ENCODE results near the gene RASA4B. TPM values are rescaled to one million over a fixed set of nuclear protein-coding genes. Genes with fewer than 3 reads are reported as not detected.
"Not testable (repeated sequence)": the region's sequence is repeated elsewhere in the genome, so short reads cannot be mapped to it uniquely, and the experiment has no call there.

RASA4B gene
- total RNA-seq, 2 donors from 2014 or later: 20.0 to 29.8 TPM

DNA sequence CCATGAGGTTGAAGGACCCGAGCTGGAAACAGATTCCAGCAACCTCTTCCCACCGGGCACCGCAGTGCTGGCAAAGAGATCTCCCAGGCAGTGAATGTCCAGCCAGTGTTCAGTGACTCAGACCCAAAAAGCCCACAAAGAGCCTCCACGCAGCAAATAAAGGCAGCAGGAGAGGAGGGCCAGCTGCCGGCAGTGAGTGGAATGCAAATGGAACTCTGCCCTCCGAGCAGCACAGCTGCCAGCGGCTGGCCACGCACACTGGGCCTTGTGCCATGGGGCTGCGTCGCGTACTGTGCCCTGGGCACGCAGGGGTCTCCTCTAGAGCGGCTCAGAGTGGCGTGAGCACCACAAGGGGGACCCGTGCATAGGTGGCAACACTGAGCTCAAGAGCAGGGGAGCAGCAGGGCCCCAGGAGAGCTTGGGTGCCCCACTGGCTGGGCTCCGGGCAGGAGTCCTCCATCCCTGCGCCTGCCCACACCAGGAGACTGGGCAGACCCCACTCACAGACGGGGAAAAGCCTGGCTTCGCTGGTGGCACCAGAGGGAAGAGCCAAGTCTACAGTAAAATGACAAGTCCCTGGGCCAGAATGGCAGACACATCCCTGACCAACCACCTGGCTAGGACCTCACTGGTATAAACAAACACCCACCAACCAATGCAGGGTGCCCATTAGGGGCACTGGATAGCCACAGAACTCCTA lies 42.7 kb downstream of the RASA4B start:
- H3K9me3 Mint-ChIP-seq; H3K4me3 Mint-ChIP-seq; DNase-seq; H3K27me3 Mint-ChIP-seq (ENCODE audit: low read depth); ATAC-seq (replicated peaks in 1 of 2); H3K27ac Mint-ChIP-seq; H3K4me1 Mint-ChIP-seq (ENCODE audit: low read depth); H3K36me3 Mint-ChIP-seq (ENCODE audit: insufficient read depth in 2 of 2): not testable (repeated sequence)

DNA sequence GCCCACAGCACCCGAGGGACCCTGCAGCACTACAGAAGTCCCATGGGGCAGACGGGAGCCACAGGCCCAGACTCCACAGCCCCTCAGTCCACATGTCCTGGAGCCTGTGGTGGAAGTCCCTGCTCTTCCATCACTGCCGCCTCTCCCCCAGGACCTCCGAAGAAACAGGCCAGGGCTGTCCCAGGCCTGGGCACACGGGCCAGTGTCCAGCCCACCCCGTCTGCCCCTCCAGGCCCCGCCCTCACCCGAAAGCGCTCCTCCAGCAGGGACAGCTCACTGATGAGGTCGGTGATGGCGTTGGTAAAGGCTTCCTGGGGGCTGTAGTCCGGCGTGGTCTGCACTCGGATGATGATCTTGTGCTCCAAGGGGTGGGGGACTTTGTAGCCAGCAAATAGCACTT lies 43.5 kb downstream of the RASA4B start:
- H3K27me3 Mint-ChIP-seq (ENCODE audit: low read depth); H3K9me3 Mint-ChIP-seq; H3K4me3 Mint-ChIP-seq; H3K27ac Mint-ChIP-seq; DNase-seq; H3K4me1 Mint-ChIP-seq (ENCODE audit: low read depth); H3K36me3 Mint-ChIP-seq (ENCODE audit: insufficient read depth in 2 of 2); ATAC-seq (replicated peaks in 1 of 2): not testable (repeated sequence)

DNA sequence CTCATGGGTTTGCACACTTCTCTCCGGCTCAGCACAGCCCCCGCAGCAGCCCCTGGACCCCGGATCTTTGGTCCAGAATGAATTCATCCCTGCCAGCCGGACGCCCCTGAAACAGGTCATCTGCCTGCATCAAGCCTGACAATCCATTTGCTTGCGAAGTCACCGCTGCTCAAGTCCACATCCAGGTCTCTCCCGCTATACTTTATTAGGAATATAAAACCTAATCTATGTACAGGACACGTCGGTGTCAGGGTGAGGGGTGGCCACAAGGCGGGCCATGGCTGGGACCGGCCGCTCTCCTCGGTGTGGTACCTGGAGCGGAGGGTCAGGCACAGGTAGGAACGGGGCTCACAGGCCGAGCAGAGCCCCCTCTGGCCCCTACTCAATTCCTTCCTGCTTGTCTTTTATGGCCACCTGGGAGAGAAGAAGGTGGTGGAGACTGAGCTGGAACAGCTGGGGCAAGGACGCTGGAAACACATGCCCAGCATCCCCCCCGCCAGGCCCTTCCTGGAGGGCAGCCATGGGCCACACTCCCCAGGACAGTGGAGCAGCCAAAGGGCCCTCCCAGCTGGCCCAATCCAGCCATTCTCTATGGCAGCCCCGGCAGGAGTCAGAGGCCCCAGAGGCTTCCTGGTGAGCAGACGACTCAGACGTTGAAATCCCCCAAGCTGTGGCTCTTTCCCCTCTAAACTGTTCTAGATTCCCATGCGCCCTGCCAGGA lies 44.1 kb downstream of the RASA4B start:
- DNase-seq (no peak), ATAC-seq (replicated peaks in 1 of 2) (no peak)
- H3K27ac Mint-ChIP-seq: no peak overlapping the region

DNA sequence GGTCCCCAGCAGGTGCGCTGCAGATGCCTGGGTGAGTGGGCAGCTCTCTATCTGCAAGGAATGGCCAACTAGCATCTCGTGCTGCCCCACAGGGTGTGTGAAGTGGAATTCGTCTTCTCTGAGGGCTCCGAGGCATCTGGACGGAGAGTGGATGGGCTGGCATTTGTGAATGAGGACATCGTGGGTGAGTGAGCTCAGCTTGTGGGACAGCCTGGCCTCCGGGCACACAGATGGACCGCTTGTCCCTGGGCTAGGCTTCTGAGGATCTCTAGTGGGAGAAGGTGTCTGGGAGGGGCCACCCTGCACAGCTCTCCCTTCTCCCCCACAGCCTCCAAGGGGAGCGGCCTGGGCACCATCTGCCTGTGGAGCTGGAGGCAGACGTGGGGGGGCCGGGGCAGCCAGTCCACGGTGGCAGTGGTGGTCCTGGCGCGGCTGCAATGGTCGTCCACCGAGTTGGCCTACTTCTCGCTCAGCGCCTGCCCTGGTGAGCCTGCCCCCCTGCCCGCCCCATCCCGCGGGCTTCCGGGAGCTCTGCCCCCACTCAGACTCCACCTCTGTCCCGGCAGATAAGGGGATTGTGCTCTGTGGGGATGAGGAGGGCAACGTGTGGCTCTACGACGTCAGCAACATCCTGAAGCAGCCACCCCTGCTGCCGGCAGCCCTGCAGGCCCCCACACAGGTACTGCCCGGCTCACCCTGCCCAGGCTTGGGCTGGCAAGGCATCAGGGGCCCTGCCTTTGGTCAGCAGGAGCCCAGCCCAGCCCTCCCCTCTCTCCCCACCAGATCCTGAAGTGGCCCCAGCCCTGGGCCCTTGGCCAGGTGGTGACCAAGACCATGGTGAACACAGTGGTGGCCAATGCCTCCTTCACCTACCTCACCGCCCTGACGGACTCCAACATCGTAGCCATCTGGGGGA lies 45.2 kb downstream of the RASA4B start:
- Mint-ChIP-seq H3K27ac (no peak overlapping the region), H3K36me3 (ENCODE audit: insufficient read depth in 2 of 2) (no peaks in the 10 kb centered on the region), H3K4me3 (no peak overlapping the region)

More for the DNA sequence above, 44.1 kb downstream of the RASA4B start:
- no peaks in the 10 kb centered on the region for H3K36me3 Mint-ChIP-seq (ENCODE audit: insufficient read depth in 2 of 2)
- no peaks in the 10 kb centered on the region for H3K4me1 Mint-ChIP-seq (ENCODE audit: low read depth)
- no peaks in the 10 kb centered on the region for H3K27me3 Mint-ChIP-seq (ENCODE audit: low read depth)
- no peak overlapping the region for H3K4me3 Mint-ChIP-seq
- H3K9me3 Mint-ChIP-seq: no peaks in the 10 kb centered on the region

DNA sequence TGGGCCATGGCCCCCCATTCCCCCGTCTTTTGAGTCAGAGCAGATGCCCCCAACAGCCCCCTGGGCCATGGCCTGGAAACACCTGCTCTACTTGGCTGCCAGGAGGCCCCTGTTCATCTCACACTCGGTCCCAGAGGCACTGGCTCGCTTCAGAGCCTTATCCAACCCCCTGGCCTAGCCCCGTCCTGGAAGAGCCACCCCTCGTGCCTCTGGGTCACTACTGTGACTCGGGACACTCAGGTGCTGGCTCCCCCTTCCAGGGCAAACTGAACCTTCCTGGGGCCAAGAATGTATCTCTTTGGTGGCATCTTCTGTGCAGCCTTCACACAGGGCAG lies 45.8 kb downstream of the RASA4B start:
- no peak overlapping the region for H3K4me3 Mint-ChIP-seq
- no peaks in the 10 kb centered on the region for H3K27me3 Mint-ChIP-seq (ENCODE audit: low read depth)
- H3K4me1 Mint-ChIP-seq (ENCODE audit: low read depth): peaks cover 2% of the 10 kb centered on the region
- H3K36me3 Mint-ChIP-seq (ENCODE audit: insufficient read depth in 2 of 2): no peaks in the 10 kb centered on the region
- DNase-seq (peak in 1 of 2 donors; percentile 0), ATAC-seq (replicated peaks in 1 of 2) (no peak)
- no peak overlapping the region for H3K27ac Mint-ChIP-seq
- no peaks in the 10 kb centered on the region for H3K9me3 Mint-ChIP-seq

More for the DNA sequence above, 45.2 kb downstream of the RASA4B start:
- no peaks in the 10 kb centered on the region for H3K9me3 Mint-ChIP-seq
- H3K27me3 Mint-ChIP-seq (ENCODE audit: low read depth): no peaks in the 10 kb centered on the region
- H3K4me1 Mint-ChIP-seq (ENCODE audit: low read depth): no peaks in the 10 kb centered on the region
- DNase-seq (no peak), ATAC-seq (replicated peaks in 1 of 2) (no peak)

DNA sequence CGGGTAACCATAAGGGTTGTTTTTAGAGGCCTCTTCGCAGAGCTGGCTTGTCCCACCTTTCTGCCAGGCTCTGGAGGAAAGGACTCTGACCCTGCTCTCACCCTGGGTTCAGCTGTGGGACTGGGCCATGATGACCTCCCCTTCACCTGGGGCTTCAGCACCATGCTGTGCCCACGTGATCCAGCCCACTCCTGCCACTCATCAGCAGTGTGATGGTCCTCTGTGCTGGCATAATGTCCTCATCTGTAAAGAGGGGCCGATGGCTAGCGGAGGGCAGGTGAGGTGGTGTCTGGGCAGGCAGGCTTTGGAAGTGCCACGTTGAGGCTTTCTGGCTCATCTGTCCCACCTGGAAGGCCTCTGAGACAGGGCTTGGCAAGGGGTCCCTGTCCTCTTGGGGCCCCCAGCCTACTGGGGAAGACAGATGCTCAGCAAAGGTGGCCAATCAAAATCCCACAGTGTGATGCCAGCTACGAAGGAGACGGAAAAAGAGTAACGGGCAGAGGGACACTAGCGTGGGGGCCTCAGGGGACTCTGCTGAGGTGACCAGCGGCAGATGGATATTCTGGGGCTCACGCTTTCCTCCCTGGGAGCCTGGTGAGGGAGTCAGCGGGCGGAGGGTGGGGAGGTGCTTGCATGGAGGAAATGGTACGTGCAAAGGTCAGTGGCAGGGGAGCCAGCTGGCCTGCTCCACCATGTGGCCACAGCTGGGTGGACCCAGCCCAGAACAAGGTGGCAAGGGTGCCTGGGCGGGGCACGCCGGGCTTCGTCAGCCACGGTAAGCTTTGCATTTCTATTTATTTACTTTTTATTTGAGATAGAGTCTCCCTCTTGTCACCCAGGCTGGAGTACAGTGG lies 47.4 kb downstream of the RASA4B start:
- DNase-seq: no peak
- ATAC-seq (replicated peaks in 1 of 2): no peak
- Mint-ChIP-seq H3K36me3 (ENCODE audit: insufficient read depth in 2 of 2) (no peaks in the 10 kb centered on the region), H3K27me3 (ENCODE audit: low read depth) (no peaks in the 10 kb centered on the region), H3K4me3 (no peak overlapping the region), H3K9me3 (no peaks in the 10 kb centered on the region), H3K27ac (no peak overlapping the region), H3K4me1 (ENCODE audit: low read depth) (peaks cover 13% of the 10 kb centered on the region)

DNA sequence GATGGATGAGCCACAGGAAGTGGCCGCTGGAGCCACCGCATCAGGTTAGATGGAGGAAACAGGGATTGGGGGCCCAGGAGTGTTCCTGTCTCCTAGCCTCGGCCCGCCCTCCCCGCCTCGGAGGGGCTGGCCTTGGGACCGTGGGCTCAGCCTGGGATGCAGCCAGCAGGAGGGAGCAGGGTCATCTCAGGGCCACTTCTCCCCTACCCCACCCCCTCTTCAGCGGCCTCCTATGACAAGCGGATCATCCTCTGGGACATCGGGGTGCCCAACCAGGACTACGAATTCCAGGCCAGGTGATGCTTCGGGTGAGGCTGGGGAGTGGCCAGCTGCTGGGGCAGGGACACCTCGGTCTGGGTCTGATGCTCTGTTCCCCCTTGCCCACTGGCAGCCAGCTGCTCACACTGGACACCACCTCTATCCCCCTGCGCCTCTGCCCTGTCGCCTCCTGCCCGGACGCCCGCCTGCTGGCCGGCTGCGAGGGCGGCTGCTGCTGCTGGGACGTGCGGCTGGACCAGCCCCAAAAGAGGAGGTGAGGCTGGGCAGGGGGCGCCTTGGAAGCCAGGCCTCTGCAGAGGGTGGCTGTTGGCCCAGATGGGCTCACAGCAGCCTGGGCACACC lies 48.1 kb downstream of the RASA4B start:
- Mint-ChIP-seq H3K9me3 (no peaks in the 10 kb centered on the region), H3K27me3 (ENCODE audit: low read depth) (no peaks in the 10 kb centered on the region), H3K36me3 (ENCODE audit: insufficient read depth in 2 of 2) (no peaks in the 10 kb centered on the region), H3K27ac (no peak overlapping the region), H3K4me3 (no peak overlapping the region), H3K4me1 (ENCODE audit: low read depth) (peaks cover 13% of the 10 kb centered on the region)
- ATAC-seq (replicated peaks in 1 of 2): no peak
- no peak for DNase-seq

DNA sequence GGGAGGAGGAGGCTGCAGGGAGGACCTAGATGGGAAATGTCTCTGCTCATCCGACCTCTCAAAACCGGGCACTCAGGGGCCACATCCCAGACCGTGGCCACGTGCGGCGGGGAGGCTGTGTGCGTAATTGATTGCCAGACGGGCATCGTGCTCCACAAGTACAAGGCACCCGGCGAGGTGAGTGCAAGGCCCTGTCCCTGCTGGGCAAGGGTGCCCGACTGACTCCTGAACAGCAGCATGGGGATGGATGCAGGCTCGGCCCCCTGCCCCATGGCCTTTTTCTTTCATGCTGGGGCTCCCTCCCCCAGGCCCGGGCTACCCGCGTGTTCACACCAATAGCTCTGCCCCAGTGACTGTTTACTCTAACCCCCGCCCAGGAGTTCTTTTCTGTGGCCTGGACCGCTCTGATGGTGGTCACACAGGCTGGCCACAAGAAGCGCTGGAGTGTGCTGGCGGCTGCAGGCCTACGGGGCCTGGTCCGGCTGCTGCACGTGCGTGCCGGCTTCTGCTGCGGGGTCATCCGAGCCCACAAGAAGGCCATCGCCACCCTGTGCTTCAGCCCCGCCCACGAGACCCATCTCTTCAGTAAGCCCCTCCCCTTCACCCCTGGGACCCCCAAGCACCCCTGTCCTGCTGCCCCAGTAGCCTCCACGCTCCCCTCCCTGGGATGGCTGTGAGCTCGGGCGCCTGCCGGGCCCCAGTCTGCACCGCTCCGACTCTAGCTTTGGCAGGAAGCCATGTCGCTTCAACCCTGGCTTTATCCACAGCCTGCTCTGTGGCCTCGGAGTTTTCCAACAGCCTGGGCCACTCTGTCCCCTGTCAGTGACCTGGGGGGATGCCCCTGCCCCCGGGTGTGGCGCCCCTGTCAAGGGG lies 48.9 kb downstream of the RASA4B start:
- H3K4me3 Mint-ChIP-seq: no peak overlapping the region
- H3K36me3 Mint-ChIP-seq (ENCODE audit: insufficient read depth in 2 of 2): no peaks in the 10 kb centered on the region
- peaks cover 19% of the 10 kb centered on the region for H3K4me1 Mint-ChIP-seq (ENCODE audit: low read depth)
- no peak overlapping the region for H3K27ac Mint-ChIP-seq
- no peaks in the 10 kb centered on the region for H3K9me3 Mint-ChIP-seq
- ATAC-seq (replicated peaks in 1 of 2): no peak
- no peak for DNase-seq
- H3K27me3 Mint-ChIP-seq (ENCODE audit: low read depth): no peaks in the 10 kb centered on the region

DNA sequence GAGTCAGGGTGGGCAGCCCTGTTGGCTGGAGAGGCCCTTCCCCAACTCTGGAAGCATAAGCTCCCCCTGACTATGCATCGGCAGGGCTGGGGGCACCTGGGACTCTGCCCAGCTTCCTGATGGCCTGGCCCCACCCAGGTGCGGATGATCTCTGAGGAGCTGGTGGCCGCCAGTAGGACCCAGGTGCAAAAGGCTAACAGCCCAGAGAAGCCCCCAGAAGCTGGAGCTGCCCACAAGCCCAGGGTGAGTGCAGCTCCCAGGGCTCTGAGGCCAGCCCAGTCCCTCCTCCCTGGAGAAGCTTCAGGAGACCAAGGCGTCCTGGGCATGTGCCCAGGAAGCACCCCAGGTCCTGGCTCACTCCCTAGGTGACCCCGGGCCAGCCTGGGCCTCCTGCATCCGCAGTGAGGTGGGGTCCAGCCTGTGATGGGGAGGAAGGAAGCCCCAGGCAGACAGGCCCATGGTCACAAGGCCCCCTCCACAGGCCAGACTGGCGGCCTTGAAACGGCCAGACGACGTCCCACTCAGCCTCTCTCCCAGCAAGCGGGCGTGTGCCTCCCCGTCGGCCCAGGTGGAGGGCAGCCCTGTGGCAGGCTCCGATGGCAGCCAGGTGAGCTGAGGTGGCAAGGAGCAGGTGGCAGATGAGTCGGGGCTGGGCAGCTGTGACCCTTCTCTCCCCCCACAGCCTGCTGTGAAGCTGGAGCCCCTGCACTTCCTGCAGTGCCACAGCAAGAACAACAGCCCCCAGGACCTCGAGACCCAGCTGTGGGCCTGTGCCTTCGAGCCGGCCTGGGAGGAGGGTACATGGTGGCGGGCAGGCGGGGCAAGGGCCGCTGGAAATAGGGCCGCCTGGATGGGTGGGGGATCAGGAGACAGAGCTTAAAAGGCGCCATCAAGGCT lies 49.7 kb downstream of the RASA4B start:
- H3K9me3 Mint-ChIP-seq: no peaks in the 10 kb centered on the region
- ATAC-seq (replicated peaks in 1 of 2): no peak
- no peaks in the 10 kb centered on the region for H3K27me3 Mint-ChIP-seq (ENCODE audit: low read depth)
- H3K4me1 Mint-ChIP-seq (ENCODE audit: low read depth): peaks cover 24% of the 10 kb centered on the region
- no peak for DNase-seq
- no peaks in the 10 kb centered on the region for H3K36me3 Mint-ChIP-seq (ENCODE audit: insufficient read depth in 2 of 2)
- H3K4me3 Mint-ChIP-seq: no peak overlapping the region
- no peak overlapping the region for H3K27ac Mint-ChIP-seq

DNA sequence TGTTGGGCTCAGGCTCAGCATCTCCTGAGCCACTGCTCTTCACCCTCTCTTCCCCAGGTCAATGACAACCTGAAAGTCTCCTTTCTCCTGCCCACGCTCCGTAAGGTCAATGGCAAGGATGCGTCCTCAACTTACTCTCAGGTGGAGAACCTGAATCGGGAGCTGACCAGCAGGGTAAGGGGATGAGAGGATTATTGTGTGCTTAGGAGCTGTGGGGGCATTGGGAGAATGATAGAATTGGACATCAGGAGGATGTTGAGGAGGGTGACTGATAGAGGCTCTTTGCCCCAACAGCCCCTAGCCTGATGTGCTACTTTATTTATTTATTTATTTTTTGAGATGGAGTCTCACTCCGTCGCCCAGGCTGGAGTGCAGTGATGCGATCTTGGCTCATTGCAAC lies 51.5 kb downstream of the RASA4B start:
- ATAC-seq (replicated peaks in 1 of 2) (no peak), DNase-seq (no peak)
- Mint-ChIP-seq H3K4me1 (ENCODE audit: low read depth) (peaks cover 37% of the 10 kb centered on the region), H3K36me3 (ENCODE audit: insufficient read depth in 2 of 2) (peaks cover 0 to 2% of the 10 kb centered on the region in 2 donors), H3K4me3 (peak overlapping the region; percentile 94 to 96), H3K27me3 (ENCODE audit: low read depth) (no peaks in the 10 kb centered on the region), H3K27ac (no peak overlapping the region), H3K9me3 (no peaks in the 10 kb centered on the region)
